ENCODE results near the gene FIBP. TPM values are rescaled to one million over a fixed set of nuclear protein-coding genes. Genes with fewer than 3 reads are reported as not detected.

FIBP gene
- total and polyA plus RNA-seq, 2 donors (not counting 3 experiments of a cell fraction or from before 2014, with no cell fraction given), result 105 to 162 TPM

GRCh38 chr11:65843811-65844210, 44.5 kb downstream of the FIBP start:
- H3K79me2 ChIP-seq (ENCODE audit: control insufficient read depth, insufficient read depth, low read length), result no peaks in the 10 kb centered on the region
- ChIA-PET CTCF (interaction anchor here (1.0 to 2.5 kb wide), 4 partner anchors 8 to 64 kb away, joined by 3 to 9 read pairs (median 5); partner anchors contain the start of gene AP5B1), POLR2A (no interaction called here)
- no peaks in the 10 kb centered on the region for H3K27me3 ChIP-seq (ENCODE audit: control insufficient read depth in 2 of 2, insufficient read depth in 2 of 2, low read length in 2 of 2)
- no peak for TF ChIP-seq CTCF (IDR thresholded peaks at IDR 0.05; ENCODE audit: extremely low read depth in 1 of 2, insufficient read depth in 1 of 2, low read depth in 1 of 2, low read length in 2 of 2)
- TF ChIP-seq POLR2A (IDR thresholded peaks at IDR 0.05; ENCODE audit: low read depth, low read length), result no peak
- no peak for TF ChIP-seq POLR2AphosphoS5 (IDR thresholded peaks at IDR 0.05; ENCODE audit: insufficient read depth, low read depth, low read length)
- TF ChIP-seq FOS (IDR thresholded peaks at IDR 0.05; ENCODE audit: borderline replicate concordance, insufficient read depth, low read length), result no peak
- no peak for TF ChIP-seq MYC (IDR thresholded peaks at IDR 0.05; ENCODE audit: low read depth, low read length)
- TF ChIP-seq EZH2 (IDR thresholded peaks at IDR 0.05; ENCODE audit: borderline replicate concordance, low read depth, low read length, severe bottlenecking), result no peak
- no peak for TF ChIP-seq GATA2 (IDR thresholded peaks at IDR 0.05; ENCODE audit: insufficient read depth, insufficient read length, low read depth, low read length)
- no peak for TF ChIP-seq JUN (IDR thresholded peaks at IDR 0.05; ENCODE audit: borderline replicate concordance, insufficient read depth, insufficient read length, low read depth)
- no peak for TF ChIP-seq MAX (IDR thresholded peaks at IDR 0.05; ENCODE audit: insufficient read depth, insufficient read length)
- no peak overlapping the region for H3K4me3 ChIP-seq (replicated peaks in 1 of 3; ENCODE audit: insufficient read depth in 1 of 3, low read depth in 1 of 3, low read length in 3 of 3)
- H4K20me1 ChIP-seq (replicated peaks; ENCODE audit: control insufficient read depth, extremely low read depth, insufficient read depth, low read length), result no peaks in the 10 kb centered on the region
- H3K27ac ChIP-seq (ENCODE audit: insufficient read depth, low read depth, low read length), result no peak overlapping the region
- intact Hi-C loops (cut with micrococcal nuclease) (no loop called here), dilution Hi-C loops (cut with MboI; ENCODE audit: extremely low pct_ligation_motif_present, low sequenced_read_pairs) (no loop called here)
- no peaks in the 10 kb centered on the region for H3K36me3 ChIP-seq (ENCODE audit: control insufficient read depth in 2 of 2, extremely low read depth in 1 of 2, insufficient read depth in 2 of 2, low read length in 2 of 2)
- H2AFZ ChIP-seq (ENCODE audit: low read depth, low read length), result no peak overlapping the region
- no peaks in the 10 kb centered on the region for H3K4me1 ChIP-seq (ENCODE audit: control insufficient read depth, extremely low read depth, insufficient read depth, low read length)
- H3K9me3 ChIP-seq (replicated peaks; ENCODE audit: control insufficient read depth, insufficient read depth, low read length), result no peaks in the 10 kb centered on the region
- H3K4me2 ChIP-seq (ENCODE audit: insufficient read depth, low read length), result no peak overlapping the region
- DNase-seq (ENCODE audit: low read depth, low spot score) (no peak), FAIRE-seq (no peak)
- H3K9me1 ChIP-seq (replicated peaks; ENCODE audit: control insufficient read depth, extremely low read depth, insufficient read depth, low read length), result no peaks in the 10 kb centered on the region
- BruUV-seq (replicated peaks), result no TSS peak
- H3K9ac ChIP-seq (replicated peaks; ENCODE audit: extremely low read depth, insufficient read depth, low read length), result no peak overlapping the region
